ENCODE measurements around the gene BDKRB2. TPM values are rescaled to one million over a fixed set of nuclear protein-coding genes. Genes with fewer than 3 reads are reported as not detected.
A peak's percentile ranks its signal among the peaks of the same experiment; 100 is the strongest.

The BDKRB2 gene
- total RNA-seq, 1 donor: 23.1 TPM

GRCh38 chr14:96247031-96247430, 42.4 kb downstream of the BDKRB2 start:
- H3K4me3 ChIP-seq (ENCODE audit: low read depth, low read length): no peak overlapping the region
- TF ChIP-seq, protein P1, sequence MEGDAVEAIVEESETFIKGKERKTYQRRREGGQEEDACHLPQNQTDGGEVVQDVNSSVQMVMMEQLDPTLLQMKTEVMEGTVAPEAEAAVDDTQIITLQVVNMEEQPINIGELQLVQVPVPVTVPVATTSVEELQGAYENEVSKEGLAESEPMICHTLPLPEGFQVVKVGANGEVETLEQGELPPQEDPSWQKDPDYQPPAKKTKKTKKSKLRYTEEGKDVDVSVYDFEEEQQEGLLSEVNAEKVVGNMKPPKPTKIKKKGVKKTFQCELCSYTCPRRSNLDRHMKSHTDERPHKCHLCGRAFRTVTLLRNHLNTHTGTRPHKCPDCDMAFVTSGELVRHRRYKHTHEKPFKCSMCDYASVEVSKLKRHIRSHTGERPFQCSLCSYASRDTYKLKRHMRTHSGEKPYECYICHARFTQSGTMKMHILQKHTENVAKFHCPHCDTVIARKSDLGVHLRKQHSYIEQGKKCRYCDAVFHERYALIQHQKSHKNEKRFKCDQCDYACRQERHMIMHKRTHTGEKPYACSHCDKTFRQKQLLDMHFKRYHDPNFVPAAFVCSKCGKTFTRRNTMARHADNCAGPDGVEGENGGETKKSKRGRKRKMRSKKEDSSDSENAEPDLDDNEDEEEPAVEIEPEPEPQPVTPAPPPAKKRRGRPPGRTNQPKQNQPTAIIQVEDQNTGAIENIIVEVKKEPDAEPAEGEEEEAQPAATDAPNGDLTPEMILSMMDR (IDR thresholded peaks at IDR 0.05; ENCODE audit: insufficient read depth, low read length): no peak
- no peak for DNase-seq (ENCODE audit: low read depth)

- DNase-seq (ENCODE audit: low read depth): peak; percentile 95
- H3K4me3 ChIP-seq (ENCODE audit: low read depth, low read length): no peak overlapping the region
- TF ChIP-seq, protein P1 (IDR thresholded peaks at IDR 0.05; ENCODE audit: insufficient read depth, low read length): no peak
Observed at GRCh38 chr14:96249029-96249428, 44.4 kb downstream of the BDKRB2 start.

- DNase-seq (ENCODE audit: low read depth): no peak
Observed at GRCh38 chr14:96250485-96250884, 45.8 kb downstream of the BDKRB2 start.

GRCh38 chr14:96251656-96252155, 47.1 kb downstream of the BDKRB2 start:
- TF ChIP-seq, protein P1 (IDR thresholded peaks at IDR 0.05; ENCODE audit: insufficient read depth, low read length): no peak
- no peak overlapping the region for H3K4me3 ChIP-seq (ENCODE audit: low read depth, low read length)
- no peak for DNase-seq (ENCODE audit: low read depth)

More at GRCh38 chr14:96250485-96250884, 45.8 kb downstream of the BDKRB2 start:
- H3K4me3 ChIP-seq (ENCODE audit: low read depth, low read length): no peak overlapping the region
- TF ChIP-seq, protein P1 (IDR thresholded peaks at IDR 0.05; ENCODE audit: insufficient read depth, low read length): no peak

DNA sequence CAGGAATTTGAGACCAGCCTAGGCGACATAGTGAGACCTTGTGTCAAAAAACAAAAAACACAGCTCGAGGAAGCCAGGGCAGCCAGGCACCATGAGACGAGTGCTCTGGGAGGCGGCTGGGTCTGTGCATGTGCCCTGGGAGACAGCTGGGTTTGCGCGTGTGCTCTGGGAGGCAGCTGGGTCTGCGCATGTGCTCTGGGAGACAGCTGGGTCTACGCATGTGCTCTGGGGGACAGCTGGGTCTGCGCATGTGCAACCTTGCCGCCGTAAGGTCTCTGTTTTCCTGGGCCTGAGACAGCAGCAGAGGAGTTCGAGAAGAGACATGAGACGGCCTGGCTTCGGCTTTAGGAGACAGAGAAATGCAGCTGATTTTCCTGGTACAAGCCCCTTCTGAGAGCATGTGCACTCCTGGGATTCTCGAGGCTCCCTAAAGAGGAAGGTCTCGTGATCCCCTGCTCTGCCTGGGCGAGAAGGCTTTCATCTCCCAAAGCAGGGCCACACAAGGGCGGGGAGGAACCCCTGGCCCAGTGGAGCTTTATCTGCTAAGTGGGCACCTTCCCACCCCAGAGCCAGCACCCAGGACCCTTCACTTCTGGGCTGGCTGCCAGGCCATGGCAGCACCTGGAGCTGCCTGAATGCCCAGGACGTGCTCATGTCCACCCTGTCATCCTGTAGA, 47.8 kb downstream of the BDKRB2 start:
- TF ChIP-seq, protein P1 (IDR thresholded peaks at IDR 0.05; ENCODE audit: insufficient read depth, low read length): no peak
- H3K4me3 ChIP-seq (ENCODE audit: low read depth, low read length): no peak overlapping the region
- DNase-seq (ENCODE audit: low read depth): no peak

DNA sequence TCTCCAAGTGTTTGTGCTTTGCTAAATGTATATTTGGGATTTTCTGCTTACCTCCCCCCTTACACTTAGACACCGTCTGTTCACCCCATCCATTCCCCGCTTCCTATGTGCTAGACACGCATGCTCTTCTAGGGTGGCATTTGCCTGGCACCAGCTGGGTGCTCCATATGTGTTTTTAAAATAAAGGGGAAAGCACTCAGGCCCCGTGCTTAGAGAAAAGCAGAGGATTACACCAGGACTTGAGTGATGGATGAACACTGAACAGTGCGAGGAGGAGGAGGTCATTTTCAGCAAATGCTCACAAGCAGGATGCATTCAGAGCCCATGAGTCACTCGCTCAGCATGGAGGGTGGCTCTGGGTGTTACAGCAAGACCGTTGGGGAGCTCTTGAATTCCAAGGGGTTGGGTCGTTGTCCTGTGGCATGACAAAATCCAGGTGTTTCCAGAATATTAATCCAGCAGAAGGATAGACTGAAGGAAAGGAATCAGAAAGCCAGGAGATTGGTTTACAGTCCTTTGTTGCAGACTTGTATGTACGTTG, 48.4 kb downstream of the BDKRB2 start:
- DNase-seq (ENCODE audit: low read depth): peak; percentile 94
- no peak overlapping the region for H3K4me3 ChIP-seq (ENCODE audit: low read depth, low read length)
- TF ChIP-seq, protein P1 (IDR thresholded peaks at IDR 0.05; ENCODE audit: insufficient read depth, low read length): no peak
